Activated CD4-positive, alpha-beta memory T cell treated with anti-CD3 and anti-CD28 coated beads, Interleukin-2, amount 10 ng/mL, durations not matched to agents 7 days and 5 days (primary cell): ENCODE measurements around the gene PERM1. TPM values are rescaled to one million over a fixed set of nuclear protein-coding genes. Genes with fewer than 3 reads are reported as not detected.
"Not testable (repeated sequence)": the region's sequence is repeated elsewhere in the genome, so short reads cannot be mapped to it uniquely, and the experiment has no call there.

Experiments used
- CTCF ChIA-PET: fragments of 350-600 bp; sonication (Branson Sonifier 250); formaldehyde crosslinking; loops from one replicate; lab custom pipeline; 2021; ENCODE audit warnings: antibody characterized with exemption, inconsistent platforms; lab: Charles Lee
- POLR2A ChIA-PET: fragments of 350-600 bp; sonication (Branson Sonifier 250); formaldehyde crosslinking; loops from one replicate; lab custom pipeline; 2021; ENCODE audit warnings: antibody characterized with exemption; lab: Charles Lee
- DNase-seq: peaks from one replicate; pipeline ENCODE4 v3.0.0-alpha.2; 2020
- H3K27ac Mint-ChIP-seq: one replicate; pipeline ENCODE4 v1.8.0; 2021; ENCODE audit warnings: mild to moderate bottlenecking, mixed read lengths
- H3K27me3 Mint-ChIP-seq: one replicate; pipeline ENCODE4 v1.8.0; 2021; ENCODE audit warnings: mixed read lengths
- H3K36me3 Mint-ChIP-seq: one replicate; pipeline ENCODE4 v1.8.0; 2021; ENCODE audit warnings: low read depth, mixed read lengths
- H3K4me1 Mint-ChIP-seq: one replicate; pipeline ENCODE4 v1.8.0; 2021; ENCODE audit warnings: mixed read lengths
- H3K4me3 Mint-ChIP-seq: one replicate; pipeline ENCODE4 v1.8.0; 2021; ENCODE audit warnings: mild to moderate bottlenecking, mixed read lengths
- H3K9me3 Mint-ChIP-seq: one replicate; pipeline ENCODE4 v1.8.0; 2021; ENCODE audit warnings: mixed read lengths
- total RNA-seq, 2 experiments: library from RNA; stranded (reverse); gene quantifications; one replicate each; pipeline ENCODE4 v1.2.3, GENCODE V29; 2021

The PERM1 gene
- total RNA-seq, 2 experiments from 2014 or later, result not detected

- Mint-ChIP-seq H3K9me3 (no peaks in the 10 kb centered on the region), H3K27me3 (no peaks in the 10 kb centered on the region), H3K36me3 (peaks cover 41% of the 10 kb centered on the region), H3K4me1 (no peaks in the 10 kb centered on the region), H3K27ac (no peak overlapping the region), H3K4me3 (no peak overlapping the region)
- POLR2A ChIA-PET, result no interaction called here
- no peak for DNase-seq
- CTCF ChIA-PET, result no interaction called here
Observed at GRCh38 chr1:951364-951763, 30.5 kb downstream of the PERM1 start.

- Mint-ChIP-seq H3K4me3 (no peak overlapping the region), H3K36me3 (peaks cover 43% of the 10 kb centered on the region), H3K9me3 (no peaks in the 10 kb centered on the region), H3K27ac (no peak overlapping the region), H3K4me1 (no peaks in the 10 kb centered on the region), H3K27me3 (no peaks in the 10 kb centered on the region)
- POLR2A ChIA-PET, result no interaction called here
- CTCF ChIA-PET, result no interaction called here
- DNase-seq, result no peak
Observed at GRCh38 chr1:950881-951280, 31.0 kb downstream of the PERM1 start.

- Mint-ChIP-seq H3K27ac (no peak overlapping the region), H3K27me3 (no peaks in the 10 kb centered on the region), H3K4me3 (no peak overlapping the region), H3K9me3 (no peaks in the 10 kb centered on the region), H3K4me1 (no peaks in the 10 kb centered on the region), H3K36me3 (peaks cover 47% of the 10 kb centered on the region)
- ChIA-PET POLR2A (no interaction called here), CTCF (no interaction called here)
- no peak for DNase-seq
Observed at GRCh38 chr1:950268-950667, 31.6 kb downstream of the PERM1 start.

GRCh38 chr1:947958-948357, 33.9 kb downstream of the PERM1 start:
- H3K27me3 Mint-ChIP-seq, result peaks cover 1% of the 10 kb centered on the region
- no peaks in the 10 kb centered on the region for H3K9me3 Mint-ChIP-seq
- POLR2A ChIA-PET, result no interaction called here
- DNase-seq, result no peak
- CTCF ChIA-PET, result no interaction called here
- no peak overlapping the region for H3K4me3 Mint-ChIP-seq
- H3K4me1 Mint-ChIP-seq, result no peaks in the 10 kb centered on the region
- H3K36me3 Mint-ChIP-seq, result peaks cover 42% of the 10 kb centered on the region
- H3K27ac Mint-ChIP-seq, result no peak overlapping the region

- H3K27ac Mint-ChIP-seq, DNase-seq, H3K4me3 Mint-ChIP-seq, H3K4me1 Mint-ChIP-seq, H3K27me3 Mint-ChIP-seq, CTCF ChIA-PET, H3K9me3 Mint-ChIP-seq, POLR2A ChIA-PET: not testable (repeated sequence)
- H3K36me3 Mint-ChIP-seq, result peaks cover 39% of the 10 kb centered on the region
Observed at GRCh38 chr1:946811-947210, 35.1 kb downstream of the PERM1 start.

- Mint-ChIP-seq H3K4me1 (peaks cover 4% of the 10 kb centered on the region), H3K27me3 (peaks cover 7% of the 10 kb centered on the region), H3K36me3 (peaks cover 33% of the 10 kb centered on the region), H3K4me3 (no peak overlapping the region), H3K27ac (no peak overlapping the region), H3K9me3 (no peaks in the 10 kb centered on the region)
- CTCF ChIA-PET, result no interaction called here
- POLR2A ChIA-PET, result no interaction called here
- no peak for DNase-seq
Observed at GRCh38 chr1:945688-946556, 36.0 kb downstream of the PERM1 start.

GRCh38 chr1:944341-945325, 37.3 kb downstream of the PERM1 start:
- Mint-ChIP-seq H3K9me3 (no peaks in the 10 kb centered on the region), H3K36me3 (peaks cover 22% of the 10 kb centered on the region), H3K4me1 (peaks cover 7% of the 10 kb centered on the region), H3K27ac (no peak overlapping the region), H3K4me3 (no peak overlapping the region), H3K27me3 (peaks cover 13% of the 10 kb centered on the region)
- ChIA-PET POLR2A (no interaction called here), CTCF (no interaction called here)
- DNase-seq, result no peak

GRCh38 chr1:943545-944340, 38.1 kb downstream of the PERM1 start:
- POLR2A ChIA-PET, result interaction anchor here (1.7 kb wide), 1 partner anchor 15 kb away, joined by 8 read pairs; the partner anchor contains the start of gene NOC2L
- Mint-ChIP-seq H3K9me3 (no peaks in the 10 kb centered on the region), H3K4me1 (peaks cover 7% of the 10 kb centered on the region), H3K4me3 (no peak overlapping the region), H3K27me3 (peaks cover 20% of the 10 kb centered on the region), H3K27ac (no peak overlapping the region), H3K36me3 (peaks cover 17% of the 10 kb centered on the region)
- no peak for DNase-seq
- CTCF ChIA-PET, result no interaction called here

GRCh38 chr1:942864-943533, 38.9 kb downstream of the PERM1 start:
- Mint-ChIP-seq H3K4me1 (peaks cover 7% of the 10 kb centered on the region), H3K4me3 (no peak overlapping the region), H3K27ac (no peak overlapping the region), H3K27me3 (peaks cover 27% of the 10 kb centered on the region), H3K36me3 (peaks cover 16% of the 10 kb centered on the region), H3K9me3 (no peaks in the 10 kb centered on the region)
- DNase-seq, result no peak
- ChIA-PET POLR2A (interaction anchor here (1.3 to 1.7 kb wide), 3 partner anchors 16 to 24 kb away, joined by 4 to 8 read pairs (median 4); partner anchors contain the start of genes NOC2L and PLEKHN1), CTCF (no interaction called here)

GRCh38 chr1:942411-942821, 39.5 kb downstream of the PERM1 start:
- Mint-ChIP-seq H3K27me3 (peaks cover 31% of the 10 kb centered on the region), H3K4me3 (no peak overlapping the region), H3K36me3 (peaks cover 16% of the 10 kb centered on the region), H3K9me3 (no peaks in the 10 kb centered on the region), H3K4me1 (peaks cover 7% of the 10 kb centered on the region), H3K27ac (no peak overlapping the region)
- CTCF ChIA-PET, result no interaction called here
- no peak for DNase-seq
- POLR2A ChIA-PET, result interaction anchor here (0.6 to 1.7 kb wide), 4 partner anchors 11 to 24 kb away, joined by 3 to 8 read pairs (median 4); partner anchors contain the start of genes NOC2L and PLEKHN1

GRCh38 chr1:941588-942383, 40.1 kb downstream of the PERM1 start:
- Mint-ChIP-seq H3K9me3 (no peaks in the 10 kb centered on the region), H3K27me3 (peaks cover 32% of the 10 kb centered on the region), H3K4me1 (peaks cover 7% of the 10 kb centered on the region), H3K36me3 (peaks cover 11% of the 10 kb centered on the region), H3K27ac (no peak overlapping the region), H3K4me3 (peak overlapping the region; percentile 30)
- no peak for DNase-seq
- POLR2A ChIA-PET, result interaction anchor here (0.6 to 1.3 kb wide), 4 partner anchors 10 to 25 kb away, joined by 3 to 4 read pairs (median 4); partner anchors contain the start of gene PLEKHN1
- CTCF ChIA-PET, result no interaction called here
